Ovary (tissue), 9 donors: Measurements from ENCODE around the gene CTBP1. TPM values are rescaled to one million over a fixed set of nuclear protein-coding genes. Genes with fewer than 3 reads are reported as not detected.
A peak's percentile ranks its signal among the peaks of the same experiment; 100 is the strongest.

Experiments
- DNase-seq, 5 donors: peaks; one replicate each; pipeline ENCODE4 v3.0.0-alpha.2; 2019 to 2020
- H3K27ac ChIP-seq, 2 donors: fragments of 200-600 bp; one replicate each; pipeline versions ENCODE4 v1.5.1 to v1.8.0; 2019 to 2022
- H3K27me3 ChIP-seq: fragments of 200-600 bp; one replicate; pipeline ENCODE4 v1.8.0; 2022
- H3K36me3 ChIP-seq: fragments of 200-600 bp; sonication (generic); one replicate; pipeline ENCODE4 v1.5.1; 2019
- H3K4me1 ChIP-seq: one replicate; pipeline ENCODE4 v1.8.1; 2013; ENCODE audit warnings: mild to moderate bottlenecking, moderate library complexity; ENCODE audit not compliant: insufficient read depth
- H3K4me3 ChIP-seq: fragments of 200-600 bp; sonication (generic); one replicate; pipeline ENCODE4 v1.5.1; 2017
- H3K9me3 ChIP-seq, 2 donors: fragments of 200-600 bp in 1 of 2; sonication (generic) in 1 of 2; one replicate each; pipeline versions ENCODE4 v1.5.1 to v1.8.1; 2013 to 2019; ENCODE audit warnings: mild to moderate bottlenecking in 1 of 2, moderate library complexity in 1 of 2
- CTCF ChIP-seq, 3 donors: fragments of 450-650 bp in 2 of 3; fragments of 200-600 bp in 1 of 3; IDR thresholded peaks; one replicate each; pipeline versions ENCODE4 v1.5.1 to v1.8.0; 2016 to 2022; ENCODE audit warnings: antibody characterized with exemption in 3 of 3, mild to moderate bottlenecking in 1 of 3
- EP300 ChIP-seq: sonication (generic); formaldehyde crosslinking; IDR thresholded peaks from one replicate; pipeline ENCODE4 v1.6.1; 2017; ENCODE audit warnings: antibody characterized with exemption
- POLR2A ChIP-seq: fragments of 450-650 bp; IDR thresholded peaks from one replicate; pipeline ENCODE4 v1.6.1; 2017; ENCODE audit warnings: antibody characterized with exemption, mild to moderate bottlenecking, moderate library complexity
- WGBS, 3 donors: extraction: QIAGEN DNeasy Blood & Tissue Kit in 1 of 3; methylation state at CpG; one replicate each; pipeline versions ENCODE4 v1.1.5 to v1.1.7; 2013 to 2017; 5-methylcytosine and 5-hydroxymethylcytosine counted together
- intact Hi-C, 4 donors: fragments of 100-400 bp; cut with DNase I; formaldehyde crosslinking; loops; one replicate each; pipeline versions ENCODE4 v1.11.0 to v1.15.1; 2022 to 2023
- polyA plus RNA-seq, 2 donors: library from polyadenylated mRNA; stranded (reverse); fragments of 200-250 nt in 1 of 2; fragments of 350-450 nt in 1 of 2; fragmentation: Illumina TruSeq in 1 of 2; extraction: RNeasy Lipid Tissue Mini Kit (QIAGEN cat#74804) in 1 of 2; gene quantifications; one replicate each; pipeline ENCODE4 v1.2.3, GENCODE V29; 2013 to 2014
- total RNA-seq, 7 donors: library from RNA; depleted of rRNA in 2 of 7; stranded (reverse); fragments of >200 nt in 2 of 7; fragmentation: NEBNext Ultra II Directional in 3 of 7; extraction: Animal tissue kit (Norgen Biotek cat#: 25700) in 3 of 7; gene quantifications; one replicate each; pipeline versions ENCODE4 v1.1.0 to v1.2.4, GENCODE V29; 2016 to 2023
- donor health status: DM: no; HTN: no; CAD: no; lungs with moderate emphysema.
- donor health status: DM: no; HTN: no; CAD: no.
- donor health status: Bipolar disorder and iron deficiency.
- donor health status: DM: yes; HTN: yes; CAD: no.
- donor health status: DM: no; HTN: no; CAD: no.
- donor health status: DM: yes; HTN: yes; CAD: no.

The CTBP1 gene
- total and polyA plus RNA-seq, 9 donors: 45.7 to 231 (median 141) TPM

- Histone ChIP-seq H3K27ac (no peak overlapping the region), H3K36me3 (no peaks in the 10 kb centered on the region), H3K9me3 (no peaks in the 10 kb centered on the region), H3K27me3 (no peaks in the 10 kb centered on the region), H3K4me3 (no peak overlapping the region), H3K4me1 (peaks cover 5% of the 10 kb centered on the region)
- intact Hi-C loops: loop anchor here in 1 of 4 donors (10.0 kb wide), 1 partner anchor 221 kb away; the partner anchor contains the start of gene FGFRL1
- peak in 3 of 5 donors; percentile 17 to 21 (median 20) for DNase-seq
- TF ChIP-seq EP300: no peak
- TF ChIP-seq CTCF (IDR thresholded peaks at IDR 0.05): no peak
- 87 to 90% (median 87%) methylated on average over 19 of the region's 19 CpGs for WGBS, 3 donors
These were observed 12.8 kb downstream of the CTBP1 start for GRCh38 chr4:1236103-1236641.

- no peaks in the 10 kb centered on the region for H3K27me3 ChIP-seq
- peak in 4 of 5 donors; percentile 17 to 37 (median 22) for DNase-seq
- no peaks in the 10 kb centered on the region for H3K9me3 ChIP-seq
- H3K4me3 ChIP-seq: no peak overlapping the region
- H3K27ac ChIP-seq: no peak overlapping the region
- intact Hi-C loops: loop anchor here in 1 of 4 donors (10.0 kb wide), 1 partner anchor 221 kb away; the partner anchor contains the start of gene FGFRL1
- WGBS, 3 donors: 88 to 94% (median 91%) methylated on average over 34 to 35 of the region's 35 CpGs
- H3K36me3 ChIP-seq: no peaks in the 10 kb centered on the region
- peaks cover 5% of the 10 kb centered on the region for H3K4me1 ChIP-seq
- TF ChIP-seq EP300 (no peak), POLR2A (no peak), CTCF (IDR thresholded peaks at IDR 0.05) (no peak)
These were observed 13.4 kb downstream of the CTBP1 start for GRCh38 chr4:1235381-1236102.

- DNase-seq: peak in 4 of 5 donors; percentile 17 to 35 (median 23)
- no peaks in the 10 kb centered on the region for H3K36me3 ChIP-seq
- no peak overlapping the region for H3K27ac ChIP-seq
- no peaks in the 10 kb centered on the region for H3K9me3 ChIP-seq
- intact Hi-C loops: loop anchor here in 2 of 4 donors (5.0 to 10.0 kb wide), 2 partner anchors 68 to 220 kb away; partner anchors contain the start of gene FGFRL1 (in 1 of the 2)
- 62 to 76% (median 73%) methylated on average over 24 of the region's 24 CpGs for WGBS, 3 donors
- no peaks in the 10 kb centered on the region for H3K27me3 ChIP-seq
- no peak overlapping the region for H3K4me3 ChIP-seq
- peaks cover 5% of the 10 kb centered on the region for H3K4me1 ChIP-seq
- TF ChIP-seq EP300 (no peak), CTCF (IDR thresholded peaks at IDR 0.05) (no peak), POLR2A (no peak)
These were observed 14.1 kb downstream of the CTBP1 start for GRCh38 chr4:1234811-1235292.

GRCh38 chr4:1234309-1234695 is 14.6 kb downstream of the CTBP1 start:
- WGBS, 3 donors: 22 to 35% (median 31%) methylated on average over 8 of the region's 8 CpGs
- H3K27me3 ChIP-seq: no peaks in the 10 kb centered on the region
- H3K27ac ChIP-seq: no peak overlapping the region
- peaks cover 5% of the 10 kb centered on the region for H3K4me1 ChIP-seq
- no peak for TF ChIP-seq CTCF (IDR thresholded peaks at IDR 0.05)
- TF ChIP-seq POLR2A: no peak
- TF ChIP-seq EP300: no peak
- H3K9me3 ChIP-seq: no peaks in the 10 kb centered on the region
- intact Hi-C loops: loop anchor here in 2 of 4 donors (5.0 to 10.0 kb wide), 2 partner anchors 67 to 220 kb away; partner anchors contain the start of gene FGFRL1 (in 1 of the 2)
- DNase-seq: peak in 2 of 5 donors; percentile 11 to 37
- H3K4me3 ChIP-seq: no peak overlapping the region
- H3K36me3 ChIP-seq: no peaks in the 10 kb centered on the region
